Tibial nerve (tissue), 4 donors: ENCODE measurements around the gene SNX9.

ENCODE experiments used
- CTCF ChIP-seq, 5 experiments: fragments of 200-600 bp in 3 of 5; fragments of 450-650 bp in 2 of 5; sonication (generic) in 3 of 5; IDR thresholded peaks; one replicate each; pipeline ENCODE4 v1.5.1; 2016 to 2019; ENCODE audit warnings: antibody characterized with exemption in 5 of 5, mild to moderate bottlenecking in 3 of 5, moderate library complexity in 2 of 5
- EP300 ChIP-seq, 2 donors: sonication (generic); formaldehyde crosslinking; IDR thresholded peaks; one replicate each; pipeline ENCODE4 v1.6.1; 2017; ENCODE audit warnings: antibody characterized with exemption in 2 of 2, mild to moderate bottlenecking in 1 of 2
- POLR2A ChIP-seq, 2 donors: fragments of 450-650 bp; IDR thresholded peaks; one replicate each; pipeline ENCODE4 v1.6.1; 2017; ENCODE audit warnings: antibody characterized with exemption in 2 of 2, mild to moderate bottlenecking in 2 of 2, moderate library complexity in 2 of 2

GRCh38 chr6:157928428-157928827 lies 105.4 kb downstream of the SNX9 start:
- no peak for TF ChIP-seq CTCF (IDR thresholded peaks at IDR 0.05)
- no peak for TF ChIP-seq POLR2A (IDR thresholded peaks at IDR 0.05)
- no peak for TF ChIP-seq EP300 (IDR thresholded peaks at IDR 0.05)
